SU-DHL-6 (cell line): ENCODE results near the gene HOXC13.

ENCODE experiments used
- EZH2phosphoT487 ChIP-seq: fragments of 200-600 bp; sonication (generic), shearing (Covaris generic); conservative IDR thresholded peaks from 2 replicates; pipeline ENCODE4 v1.6.1; 2018; ENCODE audit warnings: mild to moderate bottlenecking, antibody characterized with exemption, low read length, moderate library complexity, mixed read lengths
- TF ChIP-seq, protein P1 (sequence below): fragments of 200-600 bp; sonication (generic); IDR thresholded peaks from one replicate; pipeline ENCODE4 v1.5.1; 2017; ENCODE audit warnings: antibody characterized with exemption, mild to moderate bottlenecking, low read length, moderate library complexity; ENCODE audit not compliant: insufficient read depth, poor library complexity, severe bottlenecking

DNA sequence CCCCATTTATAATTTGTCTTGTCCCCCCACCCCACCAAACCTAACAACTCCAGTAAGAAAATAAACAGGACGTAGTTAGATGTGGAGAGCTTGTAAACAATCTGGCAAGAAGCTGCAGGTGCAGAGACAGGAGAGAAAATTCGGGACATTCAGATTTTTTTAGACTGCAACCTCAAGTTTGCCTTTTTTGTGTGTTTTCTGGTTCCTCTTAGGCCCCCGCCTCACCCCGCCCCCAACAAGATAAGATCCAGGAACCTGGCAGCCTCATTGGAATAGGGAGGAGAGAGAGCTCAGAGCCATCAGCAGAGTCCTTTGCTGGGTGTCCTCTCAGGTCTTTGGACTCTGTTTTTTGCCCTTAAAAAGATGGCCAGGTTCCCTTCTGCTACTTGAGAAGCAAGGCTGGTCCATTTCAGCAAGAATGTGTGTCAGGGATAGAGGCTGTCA, 49.2 kb downstream of the HOXC13 start:
- TF ChIP-seq, protein P1, sequence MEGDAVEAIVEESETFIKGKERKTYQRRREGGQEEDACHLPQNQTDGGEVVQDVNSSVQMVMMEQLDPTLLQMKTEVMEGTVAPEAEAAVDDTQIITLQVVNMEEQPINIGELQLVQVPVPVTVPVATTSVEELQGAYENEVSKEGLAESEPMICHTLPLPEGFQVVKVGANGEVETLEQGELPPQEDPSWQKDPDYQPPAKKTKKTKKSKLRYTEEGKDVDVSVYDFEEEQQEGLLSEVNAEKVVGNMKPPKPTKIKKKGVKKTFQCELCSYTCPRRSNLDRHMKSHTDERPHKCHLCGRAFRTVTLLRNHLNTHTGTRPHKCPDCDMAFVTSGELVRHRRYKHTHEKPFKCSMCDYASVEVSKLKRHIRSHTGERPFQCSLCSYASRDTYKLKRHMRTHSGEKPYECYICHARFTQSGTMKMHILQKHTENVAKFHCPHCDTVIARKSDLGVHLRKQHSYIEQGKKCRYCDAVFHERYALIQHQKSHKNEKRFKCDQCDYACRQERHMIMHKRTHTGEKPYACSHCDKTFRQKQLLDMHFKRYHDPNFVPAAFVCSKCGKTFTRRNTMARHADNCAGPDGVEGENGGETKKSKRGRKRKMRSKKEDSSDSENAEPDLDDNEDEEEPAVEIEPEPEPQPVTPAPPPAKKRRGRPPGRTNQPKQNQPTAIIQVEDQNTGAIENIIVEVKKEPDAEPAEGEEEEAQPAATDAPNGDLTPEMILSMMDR = no peak
- TF ChIP-seq EZH2phosphoT487 = no peak
